HG03520 (cell line): ENCODE data around the gene GABBR2.
"Not testable (repeated sequence)": the region's sequence is repeated elsewhere in the genome, so short reads cannot be mapped to it uniquely, and the experiment has no call there.

ENCODE experiments used
- ATAC-seq: cut with Tn5 transposase; IDR thresholded peaks from one replicate; pipeline ENCODE4 v1.9.1; 2021; ENCODE audit warnings: mild to moderate bottlenecking, moderate library complexity; ENCODE audit not compliant: unreplicated experiment

The GABBR2 gene

GRCh38 chr9:98311541-98311940 is 397.2 kb downstream of the GABBR2 start:
- no peak for ATAC-seq

- no peak for ATAC-seq
Measured at GRCh38 chr9:98310752-98311392, 397.9 kb downstream of the GABBR2 start.

GRCh38 chr9:98306384-98307145 is 402.2 kb downstream of the GABBR2 start:
- ATAC-seq, result no peak

GRCh38 chr9:98304381-98304780 is 404.4 kb downstream of the GABBR2 start:
- no peak for ATAC-seq

GRCh38 chr9:98303633-98304125 is 405.1 kb downstream of the GABBR2 start:
- no peak for ATAC-seq

GRCh38 chr9:98302938-98303632 is 405.6 kb downstream of the GABBR2 start:
- ATAC-seq, result no peak

GRCh38 chr9:98302150-98302549 is 406.6 kb downstream of the GABBR2 start:
- ATAC-seq, result no peak

- no peak for ATAC-seq
Measured at GRCh38 chr9:98300611-98301010, 408.1 kb downstream of the GABBR2 start.

GRCh38 chr9:98298476-98298875 is 410.3 kb downstream of the GABBR2 start:
- no peak for ATAC-seq

GRCh38 chr9:98295824-98296223 is 412.9 kb downstream of the GABBR2 start:
- ATAC-seq, result no peak

- no peak for ATAC-seq
Measured at GRCh38 chr9:98291820-98292219, 416.9 kb downstream of the GABBR2 start.

GRCh38 chr9:98290411-98290810 is 418.3 kb downstream of the GABBR2 start:
- no peak for ATAC-seq

GRCh38 chr9:98289614-98290201 is 419.0 kb downstream of the GABBR2 start:
- ATAC-seq, result no peak

GRCh38 chr9:98288881-98289280 is 419.9 kb downstream of the GABBR2 start:
- ATAC-seq, result no peak

GRCh38 chr9:98287384-98287783 is 421.4 kb downstream of the GABBR2 start:
- no peak for ATAC-seq

GRCh38 chr9:98285446-98285845 is 423.3 kb downstream of the GABBR2 start:
- no peak for ATAC-seq

GRCh38 chr9:98284754-98285153 is 424.0 kb downstream of the GABBR2 start:
- no peak for ATAC-seq

- not testable (repeated sequence) for ATAC-seq
Measured at GRCh38 chr9:98283143-98283542, 425.6 kb downstream of the GABBR2 start.

- ATAC-seq, result no peak
Measured at GRCh38 chr9:98281281-98281680, 427.5 kb downstream of the GABBR2 start.

GRCh38 chr9:98280574-98280973 is 428.2 kb downstream of the GABBR2 start:
- ATAC-seq, result no peak

- ATAC-seq, result no peak
Measured at GRCh38 chr9:98280162-98280561, 428.6 kb downstream of the GABBR2 start.
